A549 (cell line): ENCODE data around the gene STAC. TPM values are rescaled to one million over a fixed set of nuclear protein-coding genes. Genes with fewer than 3 reads are reported as not detected.

Experiments used
- ATAC-seq, 2 experiments: fragments of 200-7000 bp in 1 of 2; fragments of >200 bp in 1 of 2; cut with Nextera tagmentation in 1 of 2; cut with Tn5 transposase in 1 of 2; 3 replicates each; pipeline versions ENCODE4 v1.8.0 to v1.9.1; 2018 to 2020; ENCODE audit warnings: mild to moderate bottlenecking in 1 of 2, moderate library complexity in 1 of 2
- CTCF ChIA-PET: fragments of 300-600 bp; sonication (Branson Sonifier 250); formaldehyde crosslinking; extraction: SDS; loops from one replicate; lab custom pipeline; 2021; ENCODE audit warnings: antibody characterized with exemption, inconsistent platforms; lab: Yijun Ruan, JAX
- POLR2A ChIA-PET: fragments of 350-600 bp; formaldehyde crosslinking; extraction: SDS; loops from one replicate; lab custom pipeline; 2021; ENCODE audit warnings: antibody characterized with exemption, inconsistent platforms; lab: Yijun Ruan, JAX
- DNase-seq, 2 experiments: peaks; one replicate each; pipeline versions ENCODE4 v3.0.0 to v3.0.0-alpha.2; 2011 to 2016; ENCODE audit warnings: low read depth in 1 of 2, low spot score in 1 of 2
- FAIRE-seq: peaks from 2 replicates; lab custom pipeline; 2011; peaks lifted over from hg19 to GRCh38; lab: Jason Lieb, UNC
- H3K27ac ChIP-seq, 2 experiments: fragments of >200 bp; sonication (Bioruptor Twin); formaldehyde crosslinking; 3 replicates each; pipeline ENCODE4 v1.5.1; 2016 to 2017
- H3K4me1 ChIP-seq: fragments of >200 bp; sonication (Bioruptor Twin); formaldehyde crosslinking; 3 replicates; pipeline ENCODE4 v1.6.1; 2016
- H3K4me2 ChIP-seq: fragments of >200 bp; sonication (Bioruptor Twin); formaldehyde crosslinking; 3 replicates; pipeline ENCODE4 v1.6.1; 2016
- H3K4me3 ChIP-seq: fragments of >200 bp; sonication (Bioruptor Twin); formaldehyde crosslinking; 3 replicates; pipeline ENCODE4 v1.5.1; 2016
- H3K9me3 ChIP-seq: fragments of >200 bp; sonication (Bioruptor Twin); formaldehyde crosslinking; 3 replicates; pipeline ENCODE4 v1.6.1; 2016
- CEBPB ChIP-seq, 2 experiments: fragments of >200 bp in 1 of 2; sonication (Bioruptor Twin) in 1 of 2; formaldehyde crosslinking in 1 of 2; IDR thresholded peaks; 2 replicates each; pipeline ENCODE4 v1.6.1; 2012 to 2016
- CHD4 ChIP-seq: fragments of 200-600 bp; sonication (generic); IDR thresholded peaks from 2 replicates; pipeline ENCODE4 v1.6.1; 2016; ENCODE audit warnings: antibody characterized with exemption, mild to moderate bottlenecking, borderline replicate concordance
- CTCF ChIP-seq: fragments of >200 bp; sonication (Bioruptor Twin); formaldehyde crosslinking; IDR thresholded peaks from 3 replicates; pipeline ENCODE4 v1.5.1; 2016
- EHMT2 ChIP-seq: fragments of 200-600 bp; sonication (generic); IDR thresholded peaks from 2 replicates; pipeline ENCODE4 v1.6.1; 2016; ENCODE audit warnings: antibody characterized with exemption, low read depth, mild to moderate bottlenecking, moderate library complexity
- EP300 ChIP-seq, 2 experiments: fragments of >200 bp; sonication (Bioruptor Twin); formaldehyde crosslinking; IDR thresholded peaks; 2 replicates in 1 of 2; 3 replicates in 1 of 2; pipeline ENCODE4 v1.6.1; 2016 to 2017
- FOSL2 ChIP-seq, 2 experiments: fragments of 450-650 bp in 1 of 2; fragments of >200 bp in 1 of 2; sonication (Bioruptor Twin) in 1 of 2; formaldehyde crosslinking; IDR thresholded peaks; 2 replicates each; pipeline versions ENCODE4 v1.5.0 to v1.6.1; 2016 to 2020; ENCODE audit warnings: mild to moderate bottlenecking in 1 of 2, moderate library complexity in 1 of 2
- HDAC2 ChIP-seq: fragments of 200-600 bp; sonication (generic); IDR thresholded peaks from 2 replicates; pipeline ENCODE4 v1.6.1; 2016
- HOXA7 ChIP-seq: fragments of 250-450 bp; sonication (Bioruptor Pico); IDR thresholded peaks from 2 replicates; pipeline ENCODE4 v1.5.0; 2020; ENCODE audit warnings: mild to moderate bottlenecking, moderate library complexity
- JUN ChIP-seq, 2 experiments: fragments of >200 bp; sonication (Bioruptor Twin); formaldehyde crosslinking; IDR thresholded peaks; 2 replicates in 1 of 2; 3 replicates in 1 of 2; pipeline ENCODE4 v1.6.1; 2016 to 2017
- MAX ChIP-seq: IDR thresholded peaks from 2 replicates; pipeline ENCODE4 v1.6.1; 2012
- MAZ ChIP-seq: fragments of 150-350 bp; IDR thresholded peaks from 2 replicates; pipeline ENCODE4 v1.6.1; 2014; ENCODE audit warnings: antibody characterized with exemption, low read depth, low read length, borderline replicate concordance
- NFE2L2 ChIP-seq: fragments of 150-350 bp; conservative IDR thresholded peaks from 2 replicates; pipeline ENCODE4 v1.6.1; 2014; ENCODE audit warnings: low read length
- RAD21 ChIP-seq, 2 experiments: fragments of >200 bp in 1 of 2; sonication (Bioruptor Twin) in 1 of 2; formaldehyde crosslinking in 1 of 2; IDR thresholded peaks in 1 of 2; conservative IDR thresholded peaks in 1 of 2; 2 replicates in 1 of 2; 3 replicates in 1 of 2; pipeline ENCODE4 v1.6.1; 2012 to 2018; ENCODE audit warnings: inconsistent platforms in 1 of 2
- REST ChIP-seq: fragments of 200-600 bp; sonication (generic); IDR thresholded peaks from 2 replicates; pipeline ENCODE4 v1.6.1; 2016; ENCODE audit warnings: antibody characterized with exemption, mild to moderate bottlenecking, moderate library complexity
- RFX5 ChIP-seq: fragments of 450-650 bp; IDR thresholded peaks from 2 replicates; pipeline ENCODE4 v1.7.1; 2014; ENCODE audit warnings: antibody characterized with exemption, mild to moderate bottlenecking, moderate library complexity
- TFCP2L1 ChIP-seq: fragments of 250-450 bp; sonication (Bioruptor Pico); IDR thresholded peaks from 2 replicates; pipeline ENCODE4 v1.5.0; 2021; ENCODE audit warnings: mild to moderate bottlenecking
- USF2 ChIP-seq: fragments of 450-650 bp; IDR thresholded peaks from 2 replicates; pipeline ENCODE4 v1.6.1; 2014; ENCODE audit warnings: antibody characterized with exemption
- WGBS: methylation state at CpG from one replicate; pipeline ENCODE4 v1.1.6; 2017; ENCODE audit errors: missing lambda C conversion rate; 5-methylcytosine and 5-hydroxymethylcytosine counted together
- polyA plus RNA-seq, 4 experiments: library from polyadenylated mRNA; depleted of rRNA in 3 of 4; stranded (reverse); fragments of >200 nt; fragmentation: RNase III in 1 of 4; extraction: RNeasy Plus Mini Kit Qiagen cat#74134 plus additional on column Dnase treatment in 1 of 4; gene quantifications; 2 replicates in 3 of 4; 3 replicates in 1 of 4; pipeline ENCODE4 v1.2.3, GENCODE V29; 2011 to 2017

Gene STAC
- polyA plus RNA-seq, 2 of the 4 experiments (the other 2 are of a cell fraction) = 2.2 to 3.4 TPM

- no peak for FAIRE-seq
- H3K4me3 ChIP-seq = no peak overlapping the region
- TF ChIP-seq USF2 = no peak
- H3K9me3 ChIP-seq = no peaks in the 10 kb centered on the region
- WGBS = 25% methylated on average over 4 of the region's 4 CpGs
- no peak overlapping the region for H3K27ac ChIP-seq
- CTCF ChIA-PET = no interaction called here
- POLR2A ChIA-PET = no interaction called here
- DNase-seq = no peak
- ATAC-seq = no peak
- no peak overlapping the region for H3K4me2 ChIP-seq
- H3K4me1 ChIP-seq = no peaks in the 10 kb centered on the region
These were observed 24.9 kb downstream of the STAC start for GRCh38 chr3:36405190-36405589.

GRCh38 chr3:36408146-36408545 is 27.8 kb downstream of the STAC start:
- Histone ChIP-seq H3K4me2 (no peak overlapping the region), H3K4me3 (no peak overlapping the region), H3K9me3 (no peaks in the 10 kb centered on the region), H3K4me1 (no peaks in the 10 kb centered on the region), H3K27ac (no peak overlapping the region)
- 19% methylated on average over 1 of the region's 1 CpG for WGBS
- TF ChIP-seq HOXA7 (CRISPR knock-in tag) (no peak), EP300 (IDR thresholded peaks at IDR 0.05) (no peak), FOSL2 (IDR thresholded peaks at IDR 0.05) (no peak), FOSL2 (CRISPR knock-in tag; IDR thresholded peaks at IDR 0.05) (no peak), EHMT2 (no peak), MAX (no peak), HDAC2 (no peak), TFCP2L1 (CRISPR knock-in tag) (no peak), NFE2L2 (no peak), CEBPB (IDR thresholded peaks at IDR 0.05) (no peak), CHD4 (no peak), RFX5 (no peak), REST (no peak), CTCF (0 out of 3 replicates have a peak, but pooled peaks have one; percentile 13), RAD21 (conservative IDR thresholded peaks at IDR 0.05 in 1 of 2, IDR thresholded peaks at IDR 0.05 in 1 of 2) (peak; percentile 21 to 33; a peak in 1 of 5 replicates), JUN (IDR thresholded peaks at IDR 0.05) (no peak), MAZ (no peak)
- FAIRE-seq = no peak
- POLR2A ChIA-PET = no interaction called here
- CTCF ChIA-PET = interaction anchor here (1.1 kb wide), 1 partner anchor 22 kb away, joined by 3 read pairs; no protein-coding TSS in a partner anchor
- DNase-seq = peak in 1 of 2 experiments; percentile 3
- ATAC-seq = peak in 1 of 2 experiments; percentile 36; a peak in 1 of 6 replicates
